Measurements from ENCODE around the gene ASCC1.

DNA sequence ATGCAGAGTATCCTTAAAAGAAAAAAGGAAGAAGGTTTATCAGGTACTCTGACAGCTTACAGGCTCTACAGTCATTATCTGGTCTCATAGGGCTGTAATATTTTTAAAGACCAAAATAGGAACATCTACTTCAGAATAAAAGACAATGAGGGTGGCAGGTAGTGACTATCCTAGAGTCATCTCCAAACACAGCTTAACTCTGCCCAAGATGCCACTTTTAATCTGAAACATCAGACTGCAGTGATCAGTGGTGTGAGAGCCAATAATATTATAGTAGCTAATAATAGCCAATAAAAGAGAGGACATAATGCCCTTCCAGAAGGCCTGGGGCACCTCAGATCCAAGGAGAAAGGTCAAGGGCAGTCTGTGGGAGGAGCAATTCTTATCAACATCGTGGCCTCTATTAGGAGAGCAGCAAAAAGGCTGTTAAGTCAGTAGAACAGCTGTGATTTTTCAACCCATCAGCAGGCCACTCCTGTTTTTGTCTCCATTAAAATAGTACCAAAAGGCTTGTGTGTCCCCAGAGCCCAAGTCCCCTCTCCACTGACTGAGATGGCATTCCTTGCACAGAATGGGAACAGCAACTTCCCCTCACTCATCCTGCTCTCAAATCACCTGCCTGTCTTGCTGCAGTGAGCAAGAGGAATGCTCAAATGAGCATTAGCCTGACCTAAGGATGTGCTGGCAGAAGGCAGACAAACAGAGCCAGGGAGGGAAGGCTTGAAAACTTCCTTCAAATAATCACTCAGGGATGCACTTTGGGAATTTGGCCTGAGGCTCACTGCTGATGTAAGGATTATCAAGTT lies 107.0 kb downstream of the ASCC1 start:
- TF ChIP-seq, protein P1, sequence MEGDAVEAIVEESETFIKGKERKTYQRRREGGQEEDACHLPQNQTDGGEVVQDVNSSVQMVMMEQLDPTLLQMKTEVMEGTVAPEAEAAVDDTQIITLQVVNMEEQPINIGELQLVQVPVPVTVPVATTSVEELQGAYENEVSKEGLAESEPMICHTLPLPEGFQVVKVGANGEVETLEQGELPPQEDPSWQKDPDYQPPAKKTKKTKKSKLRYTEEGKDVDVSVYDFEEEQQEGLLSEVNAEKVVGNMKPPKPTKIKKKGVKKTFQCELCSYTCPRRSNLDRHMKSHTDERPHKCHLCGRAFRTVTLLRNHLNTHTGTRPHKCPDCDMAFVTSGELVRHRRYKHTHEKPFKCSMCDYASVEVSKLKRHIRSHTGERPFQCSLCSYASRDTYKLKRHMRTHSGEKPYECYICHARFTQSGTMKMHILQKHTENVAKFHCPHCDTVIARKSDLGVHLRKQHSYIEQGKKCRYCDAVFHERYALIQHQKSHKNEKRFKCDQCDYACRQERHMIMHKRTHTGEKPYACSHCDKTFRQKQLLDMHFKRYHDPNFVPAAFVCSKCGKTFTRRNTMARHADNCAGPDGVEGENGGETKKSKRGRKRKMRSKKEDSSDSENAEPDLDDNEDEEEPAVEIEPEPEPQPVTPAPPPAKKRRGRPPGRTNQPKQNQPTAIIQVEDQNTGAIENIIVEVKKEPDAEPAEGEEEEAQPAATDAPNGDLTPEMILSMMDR (IDR thresholded peaks at IDR 0.05): no peak
- TF ChIP-seq EZH2phosphoT487 (IDR thresholded peaks at IDR 0.05) (no peak), EZH2 (IDR thresholded peaks at IDR 0.05) (no peak)

Data from neural progenitor cell (in vitro differentiated cells).